CD14-positive monocyte (primary cell): ENCODE results near the gene TREM1. TPM values are rescaled to one million over a fixed set of nuclear protein-coding genes. Genes with fewer than 3 reads are reported as not detected.

Source experiments
- DNase-seq, 3 donors: peaks; one replicate each; pipeline ENCODE4 v3.0.0-alpha.2; 2011 to 2022
- H2AFZ ChIP-seq: 2 replicates; pipeline ENCODE4 v1.6.0; 2012; ENCODE audit warnings: mild to moderate bottlenecking, low read depth, low read length, inconsistent platforms; ENCODE audit not compliant: insufficient read depth, poor library complexity, severe bottlenecking
- H3K27ac ChIP-seq, 2 donors: 1 replicate in 1 of 2; 2 replicates in 1 of 2; pipeline ENCODE4 v1.5.1; 2012 to 2013; ENCODE audit warnings: low read length in 2 of 2, control low read depth in 1 of 2, inconsistent platforms in 1 of 2, low read depth in 1 of 2, mild to moderate bottlenecking in 1 of 2
- H3K27me3 ChIP-seq, 2 donors: one replicate each; pipeline versions ENCODE4 v1.6.0 to v1.6.1; 2011 to 2013; ENCODE audit warnings: low read length in 2 of 2; ENCODE audit not compliant: control insufficient read depth in 2 of 2, insufficient read depth in 2 of 2
- H3K36me3 ChIP-seq, 2 donors: replicated peaks in 1 of 2; 1 replicate in 1 of 2; 2 replicates in 1 of 2; pipeline versions ENCODE4 v1.5.1 to v1.6.1; 2012 to 2013; ENCODE audit warnings: low read length in 2 of 2, control low read depth in 1 of 2, inconsistent platforms in 1 of 2, mild to moderate bottlenecking in 1 of 2; ENCODE audit not compliant: insufficient read depth in 2 of 2, control insufficient read depth in 1 of 2
- H3K4me1 ChIP-seq, 2 donors: 1 replicate in 1 of 2; 2 replicates in 1 of 2; pipeline versions ENCODE4 v1.5.1 to v1.6.1; 2012 to 2013; ENCODE audit warnings: low read length in 2 of 2, control low read depth in 1 of 2, inconsistent platforms in 1 of 2, mild to moderate bottlenecking in 1 of 2, moderate library complexity in 1 of 2; ENCODE audit not compliant: insufficient read depth in 2 of 2, control insufficient read depth in 1 of 2
- H3K4me2 ChIP-seq: replicated peaks from 2 replicates; pipeline ENCODE3; 2012; ENCODE audit warnings: low read length, moderate library complexity, mild to moderate bottlenecking; ENCODE audit not compliant: poor library complexity, severe bottlenecking; ENCODE audit errors: extremely low read depth
- H3K4me3 ChIP-seq, 3 experiments: fragments of 200-600 bp in 1 of 3; sonication (generic) in 1 of 3; replicated peaks in 1 of 3; 1 replicate in 2 of 3; 2 replicates in 1 of 3; pipeline ENCODE4 v1.5.1; 2011 to 2013; ENCODE audit warnings: low read length in 3 of 3, mild to moderate bottlenecking in 3 of 3, control low read depth in 2 of 3, low read depth in 2 of 3, inconsistent platforms in 1 of 3, moderate library complexity in 1 of 3
- H3K79me2 ChIP-seq: 2 replicates; pipeline ENCODE4 v1.6.0; 2012; ENCODE audit warnings: mild to moderate bottlenecking, control low read depth, inconsistent platforms, low read length, moderate library complexity; ENCODE audit not compliant: insufficient read depth
- H3K9ac ChIP-seq: 2 replicates; pipeline ENCODE4 v1.6.0; 2017; ENCODE audit warnings: low read length, mild to moderate bottlenecking; ENCODE audit not compliant: insufficient read depth, poor library complexity, severe bottlenecking
- H3K9me3 ChIP-seq, 2 donors: replicated peaks in 1 of 2; 1 replicate in 1 of 2; 2 replicates in 1 of 2; pipeline versions ENCODE4 v1.5.1 to v1.6.1; 2012 to 2013; ENCODE audit warnings: low read length in 2 of 2, control low read depth in 1 of 2; ENCODE audit not compliant: control insufficient read depth in 1 of 2, insufficient read depth in 1 of 2
- H4K20me1 ChIP-seq: 2 replicates; pipeline ENCODE4 v1.6.0; 2012; ENCODE audit warnings: mild to moderate bottlenecking, low read length, control low read depth, moderate library complexity; ENCODE audit not compliant: insufficient read depth
- H3K27ac Mint-ChIP-seq, 7 donors: one replicate each; pipeline ENCODE4 v1.8.0; 2020; ENCODE audit warnings: mild to moderate bottlenecking in 7 of 7, mixed read lengths in 7 of 7, moderate library complexity in 6 of 7, inconsistent platforms in 2 of 7
- H3K27me3 Mint-ChIP-seq, 3 donors: one replicate each; pipeline ENCODE4 v1.8.0; 2021 to 2022; ENCODE audit warnings: low read depth in 3 of 3, mild to moderate bottlenecking in 3 of 3, mixed read lengths in 3 of 3, moderate library complexity in 3 of 3, inconsistent platforms in 1 of 3
- H3K36me3 Mint-ChIP-seq, 2 donors: one replicate each; pipeline ENCODE4 v1.8.0; 2020; ENCODE audit warnings: mixed read lengths in 2 of 2, inconsistent platforms in 1 of 2, mild to moderate bottlenecking in 1 of 2
- H3K4me1 Mint-ChIP-seq: one replicate; pipeline ENCODE4 v1.8.0; 2020; ENCODE audit warnings: mild to moderate bottlenecking, mixed read lengths
- H3K4me3 Mint-ChIP-seq, 2 donors: one replicate each; pipeline ENCODE4 v1.8.0; 2020; ENCODE audit warnings: mild to moderate bottlenecking in 2 of 2, mixed read lengths in 2 of 2, moderate library complexity in 1 of 2
- H3K9me3 Mint-ChIP-seq, 7 donors: one replicate each; pipeline ENCODE4 v1.8.0; 2020 to 2022; ENCODE audit warnings: mixed read lengths in 7 of 7, mild to moderate bottlenecking in 6 of 7, moderate library complexity in 6 of 7, inconsistent platforms in 2 of 7
- WGBS: methylation state at CpG from one replicate; pipeline ENCODE4 v1.1.5; 2013; ENCODE audit warnings: missing lambda C conversion rate; ENCODE audit not compliant: insufficient coverage; 5-methylcytosine and 5-hydroxymethylcytosine counted together
- intact Hi-C, 2 donors: fragments of 100-400 bp; cut with micrococcal nuclease; formaldehyde crosslinking; loops; one replicate each; pipeline versions ENCODE4 v1.15.0 to v1.15.1; 2023
- polyA plus RNA-seq, 3 donors: library from polyadenylated mRNA; depleted of rRNA in 1 of 3; unstranded in 2 of 3; stranded (reverse) in 1 of 3; fragments of 300-500 nt in 2 of 3; fragments of >200 nt in 1 of 3; fragmentation: Illumina TruSeq in 2 of 3; gene quantifications; 1 replicate in 2 of 3; 2 replicates in 1 of 3; pipeline ENCODE4 v1.2.3, GENCODE V29; 2012 to 2021
- TF ChIP-seq, protein P1 (sequence below): fragments of 200-600 bp; IDR thresholded peaks from one replicate; pipeline ENCODE4 v1.8.0; 2022; ENCODE audit warnings: antibody characterized with exemption, mild to moderate bottlenecking

Gene TREM1
- polyA plus RNA-seq, 3 donors: 175 to 303 (median 240) TPM

DNA sequence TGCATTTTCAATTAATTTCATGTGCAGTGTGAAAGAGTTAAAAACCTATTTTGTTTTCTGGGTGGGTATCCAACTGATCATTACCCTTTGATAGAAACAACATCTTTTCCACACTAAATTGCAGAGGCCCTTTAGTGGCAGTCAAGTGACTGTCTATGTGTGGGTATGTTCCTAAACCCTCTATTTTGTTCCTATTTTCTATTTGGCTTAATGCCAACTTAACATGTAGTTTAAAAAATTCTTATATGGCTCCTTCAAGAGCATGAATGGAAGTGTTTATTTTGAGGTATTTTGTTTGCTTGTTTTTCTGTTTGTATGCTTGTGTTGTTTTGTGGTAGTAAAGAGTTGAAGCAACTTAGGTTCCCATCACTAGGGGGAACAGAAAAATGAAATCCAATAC, 19.9 kb downstream of the TREM1 start:
- Mint-ChIP-seq H3K4me3 (no peak overlapping the region), H3K36me3 (peaks cover 10 to 44% of the 10 kb centered on the region in 2 donors), H3K4me1 (peaks cover 36% of the 10 kb centered on the region), H3K9me3 (peaks cover 19 to 26% (median 22%) of the 10 kb centered on the region in 7 donors), H3K27me3 (peaks cover 0 to 2% (median 0%) of the 10 kb centered on the region in 3 donors), H3K27ac (no peak overlapping the region)
- H3K4me1 ChIP-seq: peaks cover 24 to 31% of the 10 kb centered on the region in 2 donors
- peaks cover 0 to 21% of the 10 kb centered on the region in 2 donors for H3K9me3 ChIP-seq
- intact Hi-C loops: no loop called here
- no peak overlapping the region for H3K4me2 ChIP-seq
- TF ChIP-seq, protein P1, sequence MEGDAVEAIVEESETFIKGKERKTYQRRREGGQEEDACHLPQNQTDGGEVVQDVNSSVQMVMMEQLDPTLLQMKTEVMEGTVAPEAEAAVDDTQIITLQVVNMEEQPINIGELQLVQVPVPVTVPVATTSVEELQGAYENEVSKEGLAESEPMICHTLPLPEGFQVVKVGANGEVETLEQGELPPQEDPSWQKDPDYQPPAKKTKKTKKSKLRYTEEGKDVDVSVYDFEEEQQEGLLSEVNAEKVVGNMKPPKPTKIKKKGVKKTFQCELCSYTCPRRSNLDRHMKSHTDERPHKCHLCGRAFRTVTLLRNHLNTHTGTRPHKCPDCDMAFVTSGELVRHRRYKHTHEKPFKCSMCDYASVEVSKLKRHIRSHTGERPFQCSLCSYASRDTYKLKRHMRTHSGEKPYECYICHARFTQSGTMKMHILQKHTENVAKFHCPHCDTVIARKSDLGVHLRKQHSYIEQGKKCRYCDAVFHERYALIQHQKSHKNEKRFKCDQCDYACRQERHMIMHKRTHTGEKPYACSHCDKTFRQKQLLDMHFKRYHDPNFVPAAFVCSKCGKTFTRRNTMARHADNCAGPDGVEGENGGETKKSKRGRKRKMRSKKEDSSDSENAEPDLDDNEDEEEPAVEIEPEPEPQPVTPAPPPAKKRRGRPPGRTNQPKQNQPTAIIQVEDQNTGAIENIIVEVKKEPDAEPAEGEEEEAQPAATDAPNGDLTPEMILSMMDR: no peak
- no peak overlapping the region for H2AFZ ChIP-seq
- no peak overlapping the region for H3K9ac ChIP-seq
- no peaks in the 10 kb centered on the region for H3K27me3 ChIP-seq
- H3K27ac ChIP-seq: no peak overlapping the region
- DNase-seq: no peak
- peaks cover 0 to 13% of the 10 kb centered on the region in 2 donors for H3K36me3 ChIP-seq
- no peaks in the 10 kb centered on the region for H3K79me2 ChIP-seq
- H3K4me3 ChIP-seq: no peak overlapping the region
- H4K20me1 ChIP-seq: no peaks in the 10 kb centered on the region

- no peak overlapping the region for H3K9ac ChIP-seq
- no peak overlapping the region for H3K4me2 ChIP-seq
- Mint-ChIP-seq H3K27me3 (peaks cover 0 to 2% (median 0%) of the 10 kb centered on the region in 3 donors), H3K36me3 (peaks cover 9 to 47% of the 10 kb centered on the region in 2 donors), H3K27ac (peak overlapping the region in 1 of 7 donors; percentile 6), H3K9me3 (peaks cover 29 to 49% (median 40%) of the 10 kb centered on the region in 7 donors), H3K4me3 (no peak overlapping the region), H3K4me1 (peaks cover 9% of the 10 kb centered on the region)
- TF ChIP-seq, protein P1: no peak
- H4K20me1 ChIP-seq: no peaks in the 10 kb centered on the region
- H3K9me3 ChIP-seq: peaks cover under 1 to 36% of the 10 kb centered on the region in 2 donors
- H3K27ac ChIP-seq: no peak overlapping the region
- H2AFZ ChIP-seq: no peak overlapping the region
- H3K79me2 ChIP-seq: no peaks in the 10 kb centered on the region
- DNase-seq: no peak
- WGBS: no CpG with 5 or more reads among the region's 1 CpG
- no peaks in the 10 kb centered on the region for H3K27me3 ChIP-seq
- H3K36me3 ChIP-seq: peaks cover 0 to 15% of the 10 kb centered on the region in 2 donors
- intact Hi-C loops: no loop called here
- H3K4me1 ChIP-seq: peaks cover 0 to under 1% of the 10 kb centered on the region in 2 donors
- no peak overlapping the region for H3K4me3 ChIP-seq
Measured at GRCh38 chr6:41263267-41263666, 23.2 kb downstream of the TREM1 start.
